ENCODE data around the gene ARMH1. TPM values are rescaled to one million over a fixed set of nuclear protein-coding genes. Genes with fewer than 3 reads are reported as not detected.

The ARMH1 gene
- total and polyA plus RNA-seq, 2 donors (not counting 1 experiment from before 2014, with no cell fraction given): 10.2 to 225 TPM

GRCh38 chr1:44733365-44733764 lies 58.9 kb downstream of the ARMH1 start:
- ATAC-seq (ENCODE audit: low read depth) (no peak), DNase-seq (no peak)
- H3K9ac ChIP-seq (ENCODE audit: low read length): no peak overlapping the region
- Mint-ChIP-seq H3K27me3 (no peaks in the 10 kb centered on the region), H3K27ac (no peak overlapping the region), H3K4me3 (no peak overlapping the region), H3K9me3 (ENCODE audit: insufficient read depth) (no peaks in the 10 kb centered on the region), H3K4me1 (peaks cover 17% of the 10 kb centered on the region)
- ChIA-PET POLR2A (interaction anchor here (0.7 to 1.0 kb wide), 2 partner anchors 20 to 85 kb away, joined by 5 to 7 read pairs; no protein-coding TSS in a partner anchor), CTCF (interaction anchor here (0.7 to 10.4 kb wide), 5 partner anchors 17 to 565 kb away, joined by 3 to 196 read pairs (median 4); partner anchors contain the start of gene RPS8)
- H3K27ac ChIP-seq (ENCODE audit: low read length in 2 of 2): no peak overlapping the region
- H2AFZ ChIP-seq (ENCODE audit: insufficient read depth, low read depth, low read length, poor library complexity, severe bottlenecking): no peak overlapping the region
- TF ChIP-seq CTCF (IDR thresholded peaks at IDR 0.05) (no peak), EZH2 (IDR thresholded peaks at IDR 0.05; ENCODE audit: borderline replicate concordance, insufficient read depth, low read depth, low read length, poor library complexity, severe bottlenecking) (no peak)
- intact Hi-C loops (cut with micrococcal nuclease): loop anchor here (5.0 to 10.0 kb wide), 2 partner anchors 759 to 951 kb away; partner anchors contain the start of genes GPBP1L1, TESK2 and TMEM69
- no peaks in the 10 kb centered on the region for H3K79me2 ChIP-seq (ENCODE audit: control insufficient read depth, insufficient read depth, low read length)
- H3K4me2 ChIP-seq (replicated peaks; ENCODE audit: low read depth, low read length, poor library complexity, severe bottlenecking): no peak overlapping the region
- H4K20me1 ChIP-seq (ENCODE audit: control insufficient read depth, insufficient read depth, low read length, poor library complexity, severe bottlenecking): no peaks in the 10 kb centered on the region
- H3K4me1 ChIP-seq (ENCODE audit: control insufficient read depth in 2 of 2, insufficient read depth in 2 of 2, low read length in 2 of 2): peaks cover 12 to 24% of the 10 kb centered on the region in 2 donors
- WGBS (ENCODE audit: insufficient coverage): no CpG with 5 or more reads among the region's 1 CpG
- H3K36me3 ChIP-seq (replicated peaks in 1 of 2; ENCODE audit: control extremely low read depth in 1 of 2, control insufficient read depth in 1 of 2, extremely low read depth in 1 of 2, insufficient read depth in 2 of 2, low read length in 1 of 2): no peaks in the 10 kb centered on the region
- no peak overlapping the region for H3K4me3 ChIP-seq (ENCODE audit: control extremely low read depth in 1 of 5, extremely low read depth in 1 of 5, insufficient read depth in 1 of 5, low read depth in 2 of 5, low read length in 4 of 5)
- H3K27me3 ChIP-seq (replicated peaks in 1 of 4; ENCODE audit: control extremely low read depth in 1 of 4, control insufficient read depth in 3 of 4, insufficient read depth in 4 of 4, low read length in 3 of 4): no peaks in the 10 kb centered on the region
- peaks cover 0 to 2% (median 0%) of the 10 kb centered on the region in 3 donors for H3K9me3 ChIP-seq (ENCODE audit: control extremely low read depth in 1 of 3, control insufficient read depth in 2 of 3, insufficient read depth in 1 of 3, low read length in 2 of 3)

- no peak overlapping the region for H3K27ac Mint-ChIP-seq
- no peak for ATAC-seq (ENCODE audit: low read depth)
- ChIA-PET CTCF (interaction anchor here (0.7 to 10.4 kb wide), 4 partner anchors 17 to 564 kb away, joined by 3 to 196 read pairs (median 4); partner anchors contain the start of gene PLK3), POLR2A (interaction anchor here (0.7 to 1.0 kb wide), 2 partner anchors 20 to 85 kb away, joined by 5 to 7 read pairs; no protein-coding TSS in a partner anchor)
- WGBS (ENCODE audit: insufficient coverage): no CpG with 5 or more reads among the region's 1 CpG
- intact Hi-C loops (cut with micrococcal nuclease): loop anchor here (5.0 to 10.0 kb wide), 2 partner anchors 759 to 951 kb away; partner anchors contain the start of genes GPBP1L1, TESK2 and TMEM69
- no peak overlapping the region for H3K4me3 ChIP-seq (ENCODE audit: control extremely low read depth in 1 of 5, extremely low read depth in 1 of 5, insufficient read depth in 1 of 5, low read depth in 2 of 5, low read length in 4 of 5)
- peaks cover 17% of the 10 kb centered on the region for H3K4me1 Mint-ChIP-seq
- no peak overlapping the region for H3K4me2 ChIP-seq (replicated peaks; ENCODE audit: low read depth, low read length, poor library complexity, severe bottlenecking)
- H3K27ac ChIP-seq (ENCODE audit: low read length in 2 of 2): no peak overlapping the region
- TF ChIP-seq EZH2 (IDR thresholded peaks at IDR 0.05; ENCODE audit: borderline replicate concordance, insufficient read depth, low read depth, low read length, poor library complexity, severe bottlenecking) (no peak), CTCF (IDR thresholded peaks at IDR 0.05) (no peak)
- H3K9ac ChIP-seq (ENCODE audit: low read length): no peak overlapping the region
- no peaks in the 10 kb centered on the region for H3K9me3 Mint-ChIP-seq (ENCODE audit: insufficient read depth)
- no peaks in the 10 kb centered on the region for H3K27me3 ChIP-seq (replicated peaks in 1 of 4; ENCODE audit: control extremely low read depth in 1 of 4, control insufficient read depth in 3 of 4, insufficient read depth in 4 of 4, low read length in 3 of 4)
- H3K79me2 ChIP-seq (ENCODE audit: control insufficient read depth, insufficient read depth, low read length): no peaks in the 10 kb centered on the region
- no peak overlapping the region for H3K4me3 Mint-ChIP-seq
- H4K20me1 ChIP-seq (ENCODE audit: control insufficient read depth, insufficient read depth, low read length, poor library complexity, severe bottlenecking): no peaks in the 10 kb centered on the region
- H3K4me1 ChIP-seq (ENCODE audit: control insufficient read depth in 2 of 2, insufficient read depth in 2 of 2, low read length in 2 of 2): peaks cover 12 to 24% of the 10 kb centered on the region in 2 donors
- H3K9me3 ChIP-seq (ENCODE audit: control extremely low read depth in 1 of 3, control insufficient read depth in 2 of 3, insufficient read depth in 1 of 3, low read length in 2 of 3): peaks cover 0 to 4% (median 0%) of the 10 kb centered on the region in 3 donors
- no peak for DNase-seq
- H3K27me3 Mint-ChIP-seq: no peaks in the 10 kb centered on the region
- no peak overlapping the region for H2AFZ ChIP-seq (ENCODE audit: insufficient read depth, low read depth, low read length, poor library complexity, severe bottlenecking)
- H3K36me3 ChIP-seq (replicated peaks in 1 of 2; ENCODE audit: control extremely low read depth in 1 of 2, control insufficient read depth in 1 of 2, extremely low read depth in 1 of 2, insufficient read depth in 2 of 2, low read length in 1 of 2): no peaks in the 10 kb centered on the region
Measured at GRCh38 chr1:44733784-44734183, 59.3 kb downstream of the ARMH1 start.

Data from B cell (primary cell).